ENCODE data around the gene SPEF2. TPM values are rescaled to one million over a fixed set of nuclear protein-coding genes. Genes with fewer than 3 reads are reported as not detected.

The SPEF2 gene
- total RNA-seq, 2 experiments from 2014 or later = 5.1 to 6.4 TPM

GRCh38 chr5:35822511-35822910, 204.8 kb downstream of the SPEF2 start:
- ATAC-seq (peak; percentile 68), DNase-seq (peak; percentile 78)
- Mint-ChIP-seq H3K9me3 (ENCODE audit: insufficient read depth) (no peaks in the 10 kb centered on the region), H3K4me1 (ENCODE audit: low read depth) (peaks cover 85% of the 10 kb centered on the region), H3K36me3 (ENCODE audit: low read depth) (peaks cover 13% of the 10 kb centered on the region), H3K27ac (peak overlapping the region; percentile 75), H3K4me3 (peak overlapping the region; percentile 30), H3K27me3 (ENCODE audit: low read depth) (no peaks in the 10 kb centered on the region)
- ChIA-PET POLR2A (interaction anchor here (0.6 to 5.4 kb wide), 12 partner anchors 8 to 171 kb away, joined by 3 to 54 read pairs (median 4); partner anchors contain the start of gene IL7R), CTCF (interaction anchor here (0.9 to 5.5 kb wide), 20 partner anchors 8 to 206 kb away, joined by 3 to 48 read pairs (median 6); partner anchors contain the start of genes IL7R and SPEF2)

GRCh38 chr5:35823347-35824098, 205.9 kb downstream of the SPEF2 start:
- H3K27me3 Mint-ChIP-seq (ENCODE audit: low read depth) = no peaks in the 10 kb centered on the region
- peaks cover 95% of the 10 kb centered on the region for H3K4me1 Mint-ChIP-seq (ENCODE audit: low read depth)
- ATAC-seq = peak; percentile 35
- POLR2A ChIA-PET = interaction anchor here (0.7 to 5.4 kb wide), 9 partner anchors 8 to 43 kb away, joined by 3 to 54 read pairs (median 5); partner anchors contain the start of gene IL7R
- no peaks in the 10 kb centered on the region for H3K9me3 Mint-ChIP-seq (ENCODE audit: insufficient read depth)
- no peak overlapping the region for H3K4me3 Mint-ChIP-seq
- H3K36me3 Mint-ChIP-seq (ENCODE audit: low read depth) = peaks cover 13% of the 10 kb centered on the region
- DNase-seq = no peak
- CTCF ChIA-PET = interaction anchor here (0.7 to 5.5 kb wide), 16 partner anchors 7 to 207 kb away, joined by 4 to 48 read pairs (median 10); partner anchors contain the start of genes IL7R and SPEF2
- H3K27ac Mint-ChIP-seq = peak overlapping the region; percentile 74

- peak overlapping the region; percentile 30 for H3K4me3 Mint-ChIP-seq
- ChIA-PET POLR2A (interaction anchor here (1.0 to 2.3 kb wide), 3 partner anchors 28 to 33 kb away, joined by 5 to 12 read pairs (median 5); partner anchors contain the start of gene IL7R), CTCF (interaction anchor here (1.5 to 5.3 kb wide), 3 partner anchors 9 to 32 kb away, joined by 3 to 44 read pairs (median 8); partner anchors contain the start of gene IL7R)
- H3K9me3 Mint-ChIP-seq (ENCODE audit: insufficient read depth) = no peaks in the 10 kb centered on the region
- H3K27me3 Mint-ChIP-seq (ENCODE audit: low read depth) = no peaks in the 10 kb centered on the region
- peaks cover 87% of the 10 kb centered on the region for H3K4me1 Mint-ChIP-seq (ENCODE audit: low read depth)
- peak overlapping the region; percentile 81 for H3K27ac Mint-ChIP-seq
- peaks cover 9% of the 10 kb centered on the region for H3K36me3 Mint-ChIP-seq (ENCODE audit: low read depth)
- ATAC-seq = no peak
- no peak for DNase-seq
These were observed 208.4 kb downstream of the SPEF2 start for GRCh38 chr5:35826056-35826455.

- no peak for DNase-seq
- Mint-ChIP-seq H3K4me3 (peak overlapping the region; percentile 30), H3K27ac (peak overlapping the region; percentile 81), H3K9me3 (ENCODE audit: insufficient read depth) (no peaks in the 10 kb centered on the region), H3K36me3 (ENCODE audit: low read depth) (peaks cover 9% of the 10 kb centered on the region), H3K4me1 (ENCODE audit: low read depth) (peaks cover 88% of the 10 kb centered on the region), H3K27me3 (ENCODE audit: low read depth) (no peaks in the 10 kb centered on the region)
- ChIA-PET POLR2A (interaction anchor here (1.0 to 2.3 kb wide), 2 partner anchors 27 to 33 kb away, joined by 5 to 12 read pairs; no protein-coding TSS in a partner anchor), CTCF (interaction anchor here (0.7 to 2.6 kb wide), 5 partner anchors 9 to 45 kb away, joined by 3 to 8 read pairs (median 3); no protein-coding TSS in a partner anchor)
- ATAC-seq = no peak
These were observed 208.9 kb downstream of the SPEF2 start for GRCh38 chr5:35826554-35826953.

GRCh38 chr5:35828082-35828598, 210.5 kb downstream of the SPEF2 start:
- no peaks in the 10 kb centered on the region for H3K27me3 Mint-ChIP-seq (ENCODE audit: low read depth)
- H3K4me3 Mint-ChIP-seq = no peak overlapping the region
- DNase-seq (no peak), ATAC-seq (no peak)
- H3K36me3 Mint-ChIP-seq (ENCODE audit: low read depth) = peaks cover 14% of the 10 kb centered on the region
- H3K27ac Mint-ChIP-seq = no peak overlapping the region
- CTCF ChIA-PET = interaction anchor here (1.3 kb wide), 1 partner anchor 45 kb away, joined by 3 read pairs; no protein-coding TSS in a partner anchor
- peaks cover 87% of the 10 kb centered on the region for H3K4me1 Mint-ChIP-seq (ENCODE audit: low read depth)
- POLR2A ChIA-PET = interaction anchor here (2.3 kb wide), 1 partner anchor 26 kb away, joined by 12 read pairs; no protein-coding TSS in a partner anchor
- H3K9me3 Mint-ChIP-seq (ENCODE audit: insufficient read depth) = no peaks in the 10 kb centered on the region

GRCh38 chr5:35830587-35830986, 212.9 kb downstream of the SPEF2 start:
- Mint-ChIP-seq H3K27me3 (ENCODE audit: low read depth) (no peaks in the 10 kb centered on the region), H3K4me3 (peak overlapping the region; percentile 35), H3K4me1 (ENCODE audit: low read depth) (peaks cover 83% of the 10 kb centered on the region), H3K9me3 (ENCODE audit: insufficient read depth) (no peaks in the 10 kb centered on the region), H3K27ac (peak overlapping the region; percentile 79), H3K36me3 (ENCODE audit: low read depth) (peaks cover 7% of the 10 kb centered on the region)
- ATAC-seq (peak; percentile 61), DNase-seq (peak; percentile 48)
- ChIA-PET CTCF (interaction anchor here (0.6 to 4.3 kb wide), 16 partner anchors 9 to 95 kb away, joined by 3 to 21 read pairs (median 4); partner anchors contain the start of gene IL7R), POLR2A (interaction anchor here (0.9 to 2.5 kb wide), 9 partner anchors 8 to 157 kb away, joined by 3 to 19 read pairs (median 3); partner anchors contain the start of gene IL7R)

- peaks cover 7% of the 10 kb centered on the region for H3K36me3 Mint-ChIP-seq (ENCODE audit: low read depth)
- ChIA-PET CTCF (interaction anchor here (1.1 to 4.3 kb wide), 5 partner anchors 10 to 55 kb away, joined by 3 to 36 read pairs (median 21); partner anchors contain the start of gene IL7R), POLR2A (interaction anchor here (1.1 to 1.7 kb wide), 5 partner anchors 10 to 71 kb away, joined by 3 to 10 read pairs (median 4); no protein-coding TSS in a partner anchor)
- peaks cover 83% of the 10 kb centered on the region for H3K4me1 Mint-ChIP-seq (ENCODE audit: low read depth)
- no peaks in the 10 kb centered on the region for H3K9me3 Mint-ChIP-seq (ENCODE audit: insufficient read depth)
- no peak overlapping the region for H3K4me3 Mint-ChIP-seq
- H3K27me3 Mint-ChIP-seq (ENCODE audit: low read depth) = no peaks in the 10 kb centered on the region
- peak overlapping the region; percentile 39 for H3K27ac Mint-ChIP-seq
- no peak for ATAC-seq
- no peak for DNase-seq
These were observed 215.1 kb downstream of the SPEF2 start for GRCh38 chr5:35832762-35833161.

- Mint-ChIP-seq H3K4me3 (peak overlapping the region; percentile 44), H3K27ac (peak overlapping the region; percentile 80), H3K9me3 (ENCODE audit: insufficient read depth) (no peaks in the 10 kb centered on the region), H3K36me3 (ENCODE audit: low read depth) (peaks cover 7% of the 10 kb centered on the region), H3K27me3 (ENCODE audit: low read depth) (no peaks in the 10 kb centered on the region), H3K4me1 (ENCODE audit: low read depth) (peaks cover 82% of the 10 kb centered on the region)
- DNase-seq (no peak), ATAC-seq (no peak)
- ChIA-PET CTCF (interaction anchor here (1.1 to 4.3 kb wide), 6 partner anchors 8 to 55 kb away, joined by 3 to 36 read pairs (median 16); partner anchors contain the start of gene IL7R), POLR2A (interaction anchor here (1.1 to 1.7 kb wide), 5 partner anchors 10 to 71 kb away, joined by 3 to 10 read pairs (median 4); no protein-coding TSS in a partner anchor)
These were observed 215.6 kb downstream of the SPEF2 start for GRCh38 chr5:35833224-35833623.

GRCh38 chr5:35835796-35836742, 218.4 kb downstream of the SPEF2 start:
- Mint-ChIP-seq H3K4me1 (ENCODE audit: low read depth) (peaks cover 74% of the 10 kb centered on the region), H3K9me3 (ENCODE audit: insufficient read depth) (peaks cover 1% of the 10 kb centered on the region), H3K27me3 (ENCODE audit: low read depth) (no peaks in the 10 kb centered on the region), H3K27ac (peak overlapping the region; percentile 86), H3K36me3 (ENCODE audit: low read depth) (peaks cover 10% of the 10 kb centered on the region), H3K4me3 (peak overlapping the region; percentile 36)
- CTCF ChIA-PET = interaction anchor here (1.0 to 3.7 kb wide), 5 partner anchors 9 to 22 kb away, joined by 3 to 36 read pairs (median 3); partner anchors contain the start of gene IL7R
- DNase-seq (no peak), ATAC-seq (peak; percentile 46)
- POLR2A ChIA-PET = interaction anchor here (0.6 to 1.7 kb wide), 5 partner anchors 12 to 56 kb away, joined by 3 to 4 read pairs (median 3); no protein-coding TSS in a partner anchor

- no peak for DNase-seq
These were observed 220.8 kb downstream of the SPEF2 start for GRCh38 chr5:35838370-35839042.

More at GRCh38 chr5:35838370-35839042, 220.8 kb downstream of the SPEF2 start:
- no peaks in the 10 kb centered on the region for H3K27me3 Mint-ChIP-seq (ENCODE audit: low read depth)
- peaks cover 17% of the 10 kb centered on the region for H3K9me3 Mint-ChIP-seq (ENCODE audit: insufficient read depth)
- H3K36me3 Mint-ChIP-seq (ENCODE audit: low read depth) = peaks cover 15% of the 10 kb centered on the region
- H3K4me3 Mint-ChIP-seq = no peak overlapping the region
- CTCF ChIA-PET = interaction anchor here (1.1 to 1.2 kb wide), 2 partner anchors 16 to 44 kb away, joined by 3 to 4 read pairs; no protein-coding TSS in a partner anchor
- peak overlapping the region; percentile 23 for H3K27ac Mint-ChIP-seq
- peak; percentile 38 for ATAC-seq
- POLR2A ChIA-PET = interaction anchor here (0.6 to 1.3 kb wide), 4 partner anchors 14 to 21 kb away, joined by 3 to 7 read pairs (median 3); partner anchors contain the start of gene IL7R
- peaks cover 51% of the 10 kb centered on the region for H3K4me1 Mint-ChIP-seq (ENCODE audit: low read depth)

Data from activated CD8-positive, alpha-beta T cell treated with anti-CD3 and anti-CD28 coated beads, Interleukin-2, amount 10 ng/mL, durations not matched to agents 7 days and 5 days (primary cell).